WTC11 (cell line): ENCODE data around the gene ECM1. TPM values are rescaled to one million over a fixed set of nuclear protein-coding genes. Genes with fewer than 3 reads are reported as not detected.

ENCODE experiments used
- CBFB ChIP-seq: sonication (generic); formaldehyde crosslinking; IDR thresholded peaks from 2 replicates; pipeline ENCODE4 v1.8.1; 2022; ENCODE audit warnings: mild to moderate bottlenecking, low read depth, missing genetic modification reagents
- HMGA2 ChIP-seq: fragments of 250-450 bp; sonication (Bioruptor Pico); IDR thresholded peaks from 2 replicates; pipeline ENCODE4 v1.4.0; 2021; ENCODE audit warnings: mild to moderate bottlenecking, moderate library complexity
- IRF2 ChIP-seq: sonication (generic); formaldehyde crosslinking; IDR thresholded peaks from 2 replicates; pipeline ENCODE4 v1.8.0; 2022; ENCODE audit warnings: low read depth, missing genetic modification reagents, borderline replicate concordance
- MAX ChIP-seq: sonication (generic); formaldehyde crosslinking; IDR thresholded peaks from 2 replicates; pipeline ENCODE4 v1.8.0; 2022; ENCODE audit warnings: mild to moderate bottlenecking, missing genetic modification reagents
- MXD4 ChIP-seq: fragments of 250-450 bp; sonication (Bioruptor Pico); IDR thresholded peaks from 2 replicates; pipeline ENCODE4 v1.8.0; 2021; ENCODE audit warnings: mild to moderate bottlenecking, moderate library complexity, borderline replicate concordance
- NFYB ChIP-seq: sonication (generic); formaldehyde crosslinking; conservative IDR thresholded peaks from 2 replicates; pipeline ENCODE4 v1.8.0; 2022; ENCODE audit warnings: low read depth, missing genetic modification reagents
- RORB ChIP-seq: fragments of 250-450 bp; sonication (Bioruptor Pico); IDR thresholded peaks from 2 replicates; pipeline ENCODE4 v1.9.0; 2021; ENCODE audit warnings: mild to moderate bottlenecking
- SMAD3 ChIP-seq: sonication (generic); formaldehyde crosslinking; IDR thresholded peaks from 2 replicates; pipeline ENCODE4 v1.8.0; 2022; ENCODE audit warnings: missing genetic modification reagents, mild to moderate bottlenecking, borderline replicate concordance
- TCF7 ChIP-seq: sonication (generic); formaldehyde crosslinking; IDR thresholded peaks from 2 replicates; pipeline ENCODE4 v1.8.0; 2022; ENCODE audit warnings: mild to moderate bottlenecking, low read depth, missing genetic modification reagents, moderate library complexity
- TEAD1 ChIP-seq: sonication (generic); formaldehyde crosslinking; IDR thresholded peaks from 2 replicates; pipeline ENCODE4 v1.8.0; 2022; ENCODE audit warnings: mild to moderate bottlenecking, missing genetic modification reagents
- USF1 ChIP-seq: sonication (generic); formaldehyde crosslinking; IDR thresholded peaks from 2 replicates; pipeline ENCODE4 v1.8.0; 2022; ENCODE audit warnings: mild to moderate bottlenecking, missing genetic modification reagents
- ZBTB21 ChIP-seq: sonication (generic); formaldehyde crosslinking; IDR thresholded peaks from 2 replicates; pipeline ENCODE4 v1.8.1; 2023; ENCODE audit warnings: mild to moderate bottlenecking, missing genetic modification reagents, borderline replicate concordance
- ZMAT4 ChIP-seq: fragments of 250-450 bp; sonication (Bioruptor Pico); IDR thresholded peaks from 2 replicates; pipeline ENCODE4 v1.9.0; 2021; ENCODE audit warnings: mild to moderate bottlenecking
- ZNF121 ChIP-seq: sonication (generic); formaldehyde crosslinking; IDR thresholded peaks from 2 replicates; pipeline ENCODE4 v1.8.0; 2023; ENCODE audit warnings: missing genetic modification reagents
- ZNF263 ChIP-seq: sonication (generic); formaldehyde crosslinking; IDR thresholded peaks from 2 replicates; pipeline ENCODE4 v1.8.1; 2022; ENCODE audit warnings: low read depth, mild to moderate bottlenecking, moderate library complexity, missing genetic modification reagents
- ZNF317 ChIP-seq: sonication (generic); formaldehyde crosslinking; IDR thresholded peaks from 2 replicates; pipeline ENCODE4 v1.8.1; 2023; ENCODE audit warnings: low read depth, mild to moderate bottlenecking, moderate library complexity, missing genetic modification reagents, borderline replicate concordance
- ZNF396 ChIP-seq: fragments of 250-450 bp; sonication (Bioruptor Pico); IDR thresholded peaks from 2 replicates; pipeline ENCODE4 v1.8.0; 2021; ENCODE audit warnings: mild to moderate bottlenecking, moderate library complexity, borderline replicate concordance
- total RNA-seq: library from RNA; stranded (reverse); gene quantifications from 3 replicates; pipeline ENCODE4 v1.2.3, GENCODE V29; 2021
- TF ChIP-seq, protein P1 (sequence below): fragments of 250-450 bp; sonication (Bioruptor Pico); IDR thresholded peaks from 2 replicates; pipeline ENCODE4 v1.9.0; 2021; ENCODE audit warnings: mild to moderate bottlenecking, borderline replicate concordance
- TF ChIP-seq, protein P2 (sequence below): sonication (generic); formaldehyde crosslinking; IDR thresholded peaks from 2 replicates; pipeline ENCODE4 v1.8.0; 2023; ENCODE audit warnings: missing genetic modification reagents
- TF ChIP-seq, protein P3 (sequence below): sonication (generic); formaldehyde crosslinking; IDR thresholded peaks from 2 replicates; pipeline ENCODE4 v1.8.0; 2023; ENCODE audit warnings: missing genetic modification reagents, mild to moderate bottlenecking, borderline replicate concordance
- TF ChIP-seq, protein P4 (sequence below): fragments of 250-450 bp; sonication (Bioruptor Pico); IDR thresholded peaks from 2 replicates; pipeline ENCODE4 v1.9.0; 2021; ENCODE audit warnings: moderate library complexity, mild to moderate bottlenecking, inconsistent platforms, borderline replicate concordance
- TF ChIP-seq, protein P5 (sequence below): sonication (generic); formaldehyde crosslinking; IDR thresholded peaks from 2 replicates; pipeline ENCODE4 v1.8.1; 2023; ENCODE audit warnings: mild to moderate bottlenecking, moderate library complexity, missing genetic modification reagents
- TF ChIP-seq, protein P6 (sequence below): sonication (generic); formaldehyde crosslinking; IDR thresholded peaks from 2 replicates; pipeline ENCODE4 v1.8.1; 2022; ENCODE audit warnings: missing genetic modification reagents, borderline replicate concordance

ECM1 gene
- total RNA-seq, 1 experiment from 2014 or later = 1.6 TPM

DNA sequence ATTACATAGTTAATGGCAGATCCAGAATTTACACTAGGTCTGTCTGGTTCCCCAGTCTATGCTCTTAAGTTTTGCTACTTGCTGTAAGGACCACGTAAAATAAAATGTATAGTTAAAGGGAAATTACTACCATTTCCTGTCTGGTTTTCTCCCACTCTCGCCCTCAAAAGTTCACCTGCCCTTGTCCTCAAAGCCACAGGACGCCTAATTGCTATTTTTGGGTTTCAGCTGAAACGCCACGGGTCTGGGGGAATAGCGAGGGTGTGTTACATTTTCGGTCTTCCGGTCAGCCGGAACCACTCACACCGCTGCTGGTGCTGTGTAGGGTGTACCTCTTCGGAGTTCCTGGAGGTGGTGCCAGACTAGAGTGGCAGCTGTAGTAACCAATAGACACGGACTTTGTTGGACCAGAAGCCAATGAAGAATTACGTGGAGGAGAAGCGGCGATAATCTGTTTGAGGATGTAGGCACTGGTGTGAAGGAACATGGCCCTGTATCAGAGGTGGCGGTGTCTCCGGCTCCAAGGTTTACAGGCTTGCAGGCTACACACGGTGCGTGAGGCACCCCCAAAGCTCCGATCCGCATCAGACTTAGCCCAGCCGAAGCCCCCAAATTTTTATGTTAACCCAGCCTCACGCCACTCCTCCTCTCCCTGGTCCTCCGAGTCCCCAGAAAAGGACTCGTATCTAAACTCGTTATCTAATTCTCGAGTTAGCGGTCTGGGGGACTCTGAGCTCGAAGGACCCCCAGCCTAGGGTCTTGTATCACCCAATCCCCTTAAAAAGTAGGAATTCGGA is 20.7 kb upstream of the ECM1 start, which contains the start of gene TARS2 (continued):
- TF ChIP-seq SMAD3 (peak; percentile 72), ZNF263 (no peak), HMGA2 (CRISPR knock-in tag) (no peak), ZBTB21 (no peak), CBFB (CRISPR knock-in tag) (no peak), ZNF121 (CRISPR knock-in tag) (no peak), ZNF396 (no peak), RORB (no peak), NFYB (CRISPR knock-in tag) (peak; percentile 96), TCF7 (no peak), MAX (CRISPR knock-in tag) (peak; percentile 72), MXD4 (CRISPR knock-in tag) (no peak), USF1 (CRISPR knock-in tag) (peak; percentile 57; the same call in 1 of the 2 replicates), ZMAT4 (CRISPR knock-in tag) (no peak), TEAD1 (CRISPR knock-in tag) (peak; percentile 88), IRF2 (CRISPR knock-in tag) (no peak), ZNF317 (peak; percentile 84)
- TF ChIP-seq, protein P1, sequence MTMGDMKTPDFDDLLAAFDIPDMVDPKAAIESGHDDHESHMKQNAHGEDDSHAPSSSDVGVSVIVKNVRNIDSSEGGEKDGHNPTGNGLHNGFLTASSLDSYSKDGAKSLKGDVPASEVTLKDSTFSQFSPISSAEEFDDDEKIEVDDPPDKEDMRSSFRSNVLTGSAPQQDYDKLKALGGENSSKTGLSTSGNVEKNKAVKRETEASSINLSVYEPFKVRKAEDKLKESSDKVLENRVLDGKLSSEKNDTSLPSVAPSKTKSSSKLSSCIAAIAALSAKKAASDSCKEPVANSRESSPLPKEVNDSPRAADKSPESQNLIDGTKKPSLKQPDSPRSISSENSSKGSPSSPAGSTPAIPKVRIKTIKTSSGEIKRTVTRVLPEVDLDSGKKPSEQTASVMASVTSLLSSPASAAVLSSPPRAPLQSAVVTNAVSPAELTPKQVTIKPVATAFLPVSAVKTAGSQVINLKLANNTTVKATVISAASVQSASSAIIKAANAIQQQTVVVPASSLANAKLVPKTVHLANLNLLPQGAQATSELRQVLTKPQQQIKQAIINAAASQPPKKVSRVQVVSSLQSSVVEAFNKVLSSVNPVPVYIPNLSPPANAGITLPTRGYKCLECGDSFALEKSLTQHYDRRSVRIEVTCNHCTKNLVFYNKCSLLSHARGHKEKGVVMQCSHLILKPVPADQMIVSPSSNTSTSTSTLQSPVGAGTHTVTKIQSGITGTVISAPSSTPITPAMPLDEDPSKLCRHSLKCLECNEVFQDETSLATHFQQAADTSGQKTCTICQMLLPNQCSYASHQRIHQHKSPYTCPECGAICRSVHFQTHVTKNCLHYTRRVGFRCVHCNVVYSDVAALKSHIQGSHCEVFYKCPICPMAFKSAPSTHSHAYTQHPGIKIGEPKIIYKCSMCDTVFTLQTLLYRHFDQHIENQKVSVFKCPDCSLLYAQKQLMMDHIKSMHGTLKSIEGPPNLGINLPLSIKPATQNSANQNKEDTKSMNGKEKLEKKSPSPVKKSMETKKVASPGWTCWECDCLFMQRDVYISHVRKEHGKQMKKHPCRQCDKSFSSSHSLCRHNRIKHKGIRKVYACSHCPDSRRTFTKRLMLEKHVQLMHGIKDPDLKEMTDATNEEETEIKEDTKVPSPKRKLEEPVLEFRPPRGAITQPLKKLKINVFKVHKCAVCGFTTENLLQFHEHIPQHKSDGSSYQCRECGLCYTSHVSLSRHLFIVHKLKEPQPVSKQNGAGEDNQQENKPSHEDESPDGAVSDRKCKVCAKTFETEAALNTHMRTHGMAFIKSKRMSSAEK (CRISPR knock-in tag) = no peak
- TF ChIP-seq, protein P2, sequence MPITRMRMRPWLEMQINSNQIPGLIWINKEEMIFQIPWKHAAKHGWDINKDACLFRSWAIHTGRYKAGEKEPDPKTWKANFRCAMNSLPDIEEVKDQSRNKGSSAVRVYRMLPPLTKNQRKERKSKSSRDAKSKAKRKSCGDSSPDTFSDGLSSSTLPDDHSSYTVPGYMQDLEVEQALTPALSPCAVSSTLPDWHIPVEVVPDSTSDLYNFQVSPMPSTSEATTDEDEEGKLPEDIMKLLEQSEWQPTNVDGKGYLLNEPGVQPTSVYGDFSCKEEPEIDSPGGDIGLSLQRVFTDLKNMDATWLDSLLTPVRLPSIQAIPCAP (CRISPR knock-in tag) = no peak
- TF ChIP-seq, protein P3, sequence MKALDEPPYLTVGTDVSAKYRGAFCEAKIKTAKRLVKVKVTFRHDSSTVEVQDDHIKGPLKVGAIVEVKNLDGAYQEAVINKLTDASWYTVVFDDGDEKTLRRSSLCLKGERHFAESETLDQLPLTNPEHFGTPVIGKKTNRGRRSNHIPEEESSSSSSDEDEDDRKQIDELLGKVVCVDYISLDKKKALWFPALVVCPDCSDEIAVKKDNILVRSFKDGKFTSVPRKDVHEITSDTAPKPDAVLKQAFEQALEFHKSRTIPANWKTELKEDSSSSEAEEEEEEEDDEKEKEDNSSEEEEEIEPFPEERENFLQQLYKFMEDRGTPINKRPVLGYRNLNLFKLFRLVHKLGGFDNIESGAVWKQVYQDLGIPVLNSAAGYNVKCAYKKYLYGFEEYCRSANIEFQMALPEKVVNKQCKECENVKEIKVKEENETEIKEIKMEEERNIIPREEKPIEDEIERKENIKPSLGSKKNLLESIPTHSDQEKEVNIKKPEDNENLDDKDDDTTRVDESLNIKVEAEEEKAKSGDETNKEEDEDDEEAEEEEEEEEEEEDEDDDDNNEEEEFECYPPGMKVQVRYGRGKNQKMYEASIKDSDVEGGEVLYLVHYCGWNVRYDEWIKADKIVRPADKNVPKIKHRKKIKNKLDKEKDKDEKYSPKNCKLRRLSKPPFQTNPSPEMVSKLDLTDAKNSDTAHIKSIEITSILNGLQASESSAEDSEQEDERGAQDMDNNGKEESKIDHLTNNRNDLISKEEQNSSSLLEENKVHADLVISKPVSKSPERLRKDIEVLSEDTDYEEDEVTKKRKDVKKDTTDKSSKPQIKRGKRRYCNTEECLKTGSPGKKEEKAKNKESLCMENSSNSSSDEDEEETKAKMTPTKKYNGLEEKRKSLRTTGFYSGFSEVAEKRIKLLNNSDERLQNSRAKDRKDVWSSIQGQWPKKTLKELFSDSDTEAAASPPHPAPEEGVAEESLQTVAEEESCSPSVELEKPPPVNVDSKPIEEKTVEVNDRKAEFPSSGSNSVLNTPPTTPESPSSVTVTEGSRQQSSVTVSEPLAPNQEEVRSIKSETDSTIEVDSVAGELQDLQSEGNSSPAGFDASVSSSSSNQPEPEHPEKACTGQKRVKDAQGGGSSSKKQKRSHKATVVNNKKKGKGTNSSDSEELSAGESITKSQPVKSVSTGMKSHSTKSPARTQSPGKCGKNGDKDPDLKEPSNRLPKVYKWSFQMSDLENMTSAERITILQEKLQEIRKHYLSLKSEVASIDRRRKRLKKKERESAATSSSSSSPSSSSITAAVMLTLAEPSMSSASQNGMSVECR (CRISPR knock-in tag) = 0 out of 2 replicates have a peak, but pooled peaks have one; percentile 62
- TF ChIP-seq, protein P4, sequence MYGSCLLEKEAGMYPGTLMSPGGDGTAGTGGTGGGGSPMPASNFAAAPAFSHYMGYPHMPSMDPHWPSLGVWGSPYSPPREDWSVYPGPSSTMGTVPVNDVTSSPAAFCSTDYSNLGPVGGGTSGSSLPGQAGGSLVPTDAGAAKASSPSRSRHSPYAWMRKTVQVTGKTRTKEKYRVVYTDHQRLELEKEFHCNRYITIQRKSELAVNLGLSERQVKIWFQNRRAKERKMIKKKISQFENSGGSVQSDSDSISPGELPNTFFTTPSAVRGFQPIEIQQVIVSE (CRISPR knock-in tag) = no peak
- TF ChIP-seq, protein P5, sequence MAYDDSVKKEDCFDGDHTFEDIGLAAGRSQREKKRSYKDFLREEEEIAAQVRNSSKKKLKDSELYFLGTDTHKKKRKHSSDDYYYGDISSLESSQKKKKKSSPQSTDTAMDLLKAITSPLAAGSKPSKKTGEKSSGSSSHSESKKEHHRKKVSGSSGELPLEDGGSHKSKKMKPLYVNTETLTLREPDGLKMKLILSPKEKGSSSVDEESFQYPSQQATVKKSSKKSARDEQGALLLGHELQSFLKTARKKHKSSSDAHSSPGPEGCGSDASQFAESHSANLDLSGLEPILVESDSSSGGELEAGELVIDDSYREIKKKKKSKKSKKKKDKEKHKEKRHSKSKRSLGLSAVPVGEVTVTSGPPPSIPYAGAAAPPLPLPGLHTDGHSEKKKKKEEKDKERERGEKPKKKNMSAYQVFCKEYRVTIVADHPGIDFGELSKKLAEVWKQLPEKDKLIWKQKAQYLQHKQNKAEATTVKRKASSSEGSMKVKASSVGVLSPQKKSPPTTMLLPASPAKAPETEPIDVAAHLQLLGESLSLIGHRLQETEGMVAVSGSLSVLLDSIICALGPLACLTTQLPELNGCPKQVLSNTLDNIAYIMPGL (CRISPR knock-in tag) = peak; percentile 52; the same call in 1 of the 2 replicates
- TF ChIP-seq, protein P6, sequence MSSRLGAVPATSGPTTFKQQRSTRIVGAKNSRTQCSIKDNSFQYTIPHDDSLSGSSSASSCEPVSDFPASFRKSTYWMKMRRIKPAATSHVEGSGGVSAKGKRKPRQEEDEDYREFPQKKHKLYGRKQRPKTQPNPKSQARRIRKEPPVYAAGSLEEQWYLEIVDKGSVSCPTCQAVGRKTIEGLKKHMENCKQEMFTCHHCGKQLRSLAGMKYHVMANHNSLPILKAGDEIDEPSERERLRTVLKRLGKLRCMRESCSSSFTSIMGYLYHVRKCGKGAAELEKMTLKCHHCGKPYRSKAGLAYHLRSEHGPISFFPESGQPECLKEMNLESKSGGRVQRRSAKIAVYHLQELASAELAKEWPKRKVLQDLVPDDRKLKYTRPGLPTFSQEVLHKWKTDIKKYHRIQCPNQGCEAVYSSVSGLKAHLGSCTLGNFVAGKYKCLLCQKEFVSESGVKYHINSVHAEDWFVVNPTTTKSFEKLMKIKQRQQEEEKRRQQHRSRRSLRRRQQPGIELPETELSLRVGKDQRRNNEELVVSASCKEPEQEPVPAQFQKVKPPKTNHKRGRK (CRISPR knock-in tag) = no peak
